HG03460 (cell line): Measurements from ENCODE around the gene RPRD2.
"Not testable (repeated sequence)": the region's sequence is repeated elsewhere in the genome, so short reads cannot be mapped to it uniquely, and the experiment has no call there.

Source experiments
- ATAC-seq: cut with Tn5 transposase; IDR thresholded peaks from one replicate; pipeline ENCODE4 v1.9.1; 2021; ENCODE audit not compliant: unreplicated experiment

RPRD2 gene

GRCh38 chr1:150388241-150388640 lies 24.3 kb downstream of the RPRD2 start:
- ATAC-seq, result no peak

- no peak for ATAC-seq
These were observed 25.7 kb downstream of the RPRD2 start for GRCh38 chr1:150389650-150390049.

- ATAC-seq, result no peak
These were observed 28.7 kb downstream of the RPRD2 start for GRCh38 chr1:150392627-150393026.

GRCh38 chr1:150395115-150395514 lies 31.2 kb downstream of the RPRD2 start:
- not testable (repeated sequence) for ATAC-seq

- ATAC-seq, result no peak
These were observed 33.6 kb downstream of the RPRD2 start for GRCh38 chr1:150397392-150398032.

- no peak for ATAC-seq
These were observed 40.5 kb downstream of the RPRD2 start for GRCh38 chr1:150404465-150404864.

GRCh38 chr1:150405660-150406059 lies 41.7 kb downstream of the RPRD2 start:
- no peak for ATAC-seq

GRCh38 chr1:150406483-150406882 lies 42.5 kb downstream of the RPRD2 start:
- ATAC-seq, result no peak

GRCh38 chr1:150407330-150407729 lies 43.4 kb downstream of the RPRD2 start:
- ATAC-seq, result no peak

GRCh38 chr1:150408800-150409199 lies 44.9 kb downstream of the RPRD2 start:
- no peak for ATAC-seq

- no peak for ATAC-seq
These were observed 45.8 kb downstream of the RPRD2 start for GRCh38 chr1:150409504-150410362.

GRCh38 chr1:150410582-150411101 lies 46.7 kb downstream of the RPRD2 start:
- ATAC-seq, result no peak

GRCh38 chr1:150414592-150414991 lies 50.6 kb downstream of the RPRD2 start:
- ATAC-seq, result no peak

- no peak for ATAC-seq
These were observed 51.9 kb downstream of the RPRD2 start for GRCh38 chr1:150415800-150416199.

- no peak for ATAC-seq
These were observed 56.8 kb downstream of the RPRD2 start for GRCh38 chr1:150420560-150421265.

- no peak for ATAC-seq
These were observed 58.6 kb downstream of the RPRD2 start for GRCh38 chr1:150422541-150422940.

GRCh38 chr1:150429805-150430204 lies 65.9 kb downstream of the RPRD2 start:
- no peak for ATAC-seq

- no peak for ATAC-seq
These were observed 77.2 kb downstream of the RPRD2 start for GRCh38 chr1:150441121-150441520.

- ATAC-seq, result no peak
These were observed 80.3 kb downstream of the RPRD2 start for GRCh38 chr1:150444232-150444631.

GRCh38 chr1:150456146-150456647 lies 92.2 kb downstream of the RPRD2 start:
- ATAC-seq, result no peak

GRCh38 chr1:150464422-150464826 lies 100.5 kb downstream of the RPRD2 start:
- ATAC-seq, result no peak
